ENCODE measurements around the gene COPZ2.
"Not testable (repeated sequence)": the region's sequence is repeated elsewhere in the genome, so short reads cannot be mapped to it uniquely, and the experiment has no call there.

Gene COPZ2

GRCh38 chr17:48027322-48027981 lies 10.1 kb downstream of the COPZ2 start:
- no peak for DNase-seq

GRCh38 chr17:48026502-48027321 lies 10.9 kb downstream of the COPZ2 start:
- peak; percentile 88 for DNase-seq

GRCh38 chr17:48025904-48026501 lies 11.6 kb downstream of the COPZ2 start:
- no peak for DNase-seq

GRCh38 chr17:48025040-48025903 lies 12.3 kb downstream of the COPZ2 start:
- DNase-seq = peak; percentile 96

GRCh38 chr17:48024149-48025039 lies 13.2 kb downstream of the COPZ2 start:
- no peak for DNase-seq

- peak; percentile 88 for DNase-seq
Observed at GRCh38 chr17:48023400-48024148, 14.0 kb downstream of the COPZ2 start.

- no peak for DNase-seq
Observed at GRCh38 chr17:48022901-48023300, 14.7 kb downstream of the COPZ2 start.

GRCh38 chr17:48021934-48022333 lies 15.7 kb downstream of the COPZ2 start:
- no peak for DNase-seq

- not testable (repeated sequence) for DNase-seq
Observed at GRCh38 chr17:48017817-48018158, 19.8 kb downstream of the COPZ2 start.

GRCh38 chr17:48016112-48016511 lies 21.5 kb downstream of the COPZ2 start:
- DNase-seq = no peak

- peak; percentile 83 for DNase-seq
Observed at GRCh38 chr17:48014595-48015111, 22.9 kb downstream of the COPZ2 start.

- no peak for DNase-seq
Observed at GRCh38 chr17:48013876-48014594, 23.6 kb downstream of the COPZ2 start.

- DNase-seq = peak; percentile 66
Observed at GRCh38 chr17:48012654-48013053, 24.9 kb downstream of the COPZ2 start.

- peak; percentile 97 for DNase-seq
Observed at GRCh38 chr17:48012151-48012520, 25.5 kb downstream of the COPZ2 start.

GRCh38 chr17:48011405-48012150 lies 26.0 kb downstream of the COPZ2 start:
- DNase-seq = no peak

GRCh38 chr17:48010193-48010592 lies 27.4 kb downstream of the COPZ2 start:
- no peak for DNase-seq

- no peak for DNase-seq
Observed at GRCh38 chr17:48006936-48007709, 30.5 kb downstream of the COPZ2 start.

GRCh38 chr17:48004983-48005382 lies 32.6 kb downstream of the COPZ2 start:
- DNase-seq = no peak

All from retina (tissue), 1 donor.